HEK293T (cell line): ENCODE measurements around the gene APBB2.

Experiments used
- CTCF ChIA-PET: fragments of 350-600 bp; formaldehyde crosslinking; extraction: SDS; loops from one replicate; lab custom pipeline; 2021; ENCODE audit warnings: antibody characterized with exemption, inconsistent platforms; lab: Yijun Ruan, JAX
- POLR2A ChIA-PET: fragments of 350-600 bp; formaldehyde crosslinking; extraction: SDS; loops from one replicate; lab custom pipeline; 2020; ENCODE audit warnings: antibody characterized with exemption, inconsistent platforms; lab: Yijun Ruan, JAX
- DNase-seq: peaks from one replicate; pipeline ENCODE4 v3.0.0; 2012; ENCODE audit warnings: mixed read lengths; ENCODE audit errors: extremely low spot score
- ARNT ChIP-seq: fragments of 450-650 bp; IDR thresholded peaks from 2 replicates; pipeline ENCODE4 v1.6.1; 2017; ENCODE audit warnings: mild to moderate bottlenecking
- BHLHE40 ChIP-seq: fragments of 450-650 bp; IDR thresholded peaks from 2 replicates; pipeline ENCODE4 v1.6.1; 2016; ENCODE audit warnings: mild to moderate bottlenecking, moderate library complexity, borderline replicate concordance
- CTBP1 ChIP-seq: fragments of 450-650 bp; IDR thresholded peaks from 2 replicates; pipeline ENCODE4 v1.6.1; 2016; ENCODE audit warnings: borderline replicate concordance
- ELF4 ChIP-seq: fragments of 450-650 bp; IDR thresholded peaks from 2 replicates; pipeline ENCODE4 v1.6.1; 2017; ENCODE audit warnings: antibody characterized with exemption
- FOXA1 ChIP-seq: fragments of 450-650 bp; IDR thresholded peaks from 2 replicates; pipeline ENCODE4 v1.6.1; 2016; ENCODE audit warnings: mild to moderate bottlenecking
- FOXK2 ChIP-seq: fragments of 450-650 bp; IDR thresholded peaks from 2 replicates; pipeline ENCODE4 v1.6.1; 2016; ENCODE audit warnings: mild to moderate bottlenecking
- FOXM1 ChIP-seq: fragments of 450-650 bp; IDR thresholded peaks from 2 replicates; pipeline ENCODE4 v1.6.1; 2017; ENCODE audit warnings: mild to moderate bottlenecking, borderline replicate concordance
- HDGF ChIP-seq: fragments of 450-650 bp; IDR thresholded peaks from 2 replicates; pipeline ENCODE4 v1.6.1; 2017; ENCODE audit warnings: antibody characterized with exemption, borderline replicate concordance
- L3MBTL2 ChIP-seq: fragments of 450-650 bp; conservative IDR thresholded peaks from 2 replicates; pipeline ENCODE4 v1.6.1; 2016; ENCODE audit warnings: mild to moderate bottlenecking
- LEF1 ChIP-seq: fragments of 450-650 bp; IDR thresholded peaks from 2 replicates; pipeline ENCODE4 v1.6.1; 2017; ENCODE audit warnings: mild to moderate bottlenecking, borderline replicate concordance
- NFRKB ChIP-seq: fragments of 450-650 bp; IDR thresholded peaks from 2 replicates; pipeline ENCODE4 v1.6.1; 2016; ENCODE audit warnings: mild to moderate bottlenecking, moderate library complexity
- SP1 ChIP-seq: fragments of 450-650 bp; IDR thresholded peaks from 2 replicates; pipeline ENCODE4 v1.6.1; 2017
- SUZ12 ChIP-seq: fragments of 450-650 bp; IDR thresholded peaks from 2 replicates; pipeline ENCODE4 v1.6.1; 2016; ENCODE audit warnings: mild to moderate bottlenecking
- TARDBP ChIP-seq: fragments of 450-650 bp; IDR thresholded peaks from 2 replicates; pipeline ENCODE4 v1.6.1; 2016
- ZNF384 ChIP-seq: fragments of 450-650 bp; IDR thresholded peaks from 2 replicates; pipeline ENCODE4 v1.6.1; 2016
- TF ChIP-seq, protein P1 (sequence below): fragments of 450-650 bp; IDR thresholded peaks from 2 replicates; pipeline ENCODE4 v1.6.1; 2016

APBB2 gene

DNA sequence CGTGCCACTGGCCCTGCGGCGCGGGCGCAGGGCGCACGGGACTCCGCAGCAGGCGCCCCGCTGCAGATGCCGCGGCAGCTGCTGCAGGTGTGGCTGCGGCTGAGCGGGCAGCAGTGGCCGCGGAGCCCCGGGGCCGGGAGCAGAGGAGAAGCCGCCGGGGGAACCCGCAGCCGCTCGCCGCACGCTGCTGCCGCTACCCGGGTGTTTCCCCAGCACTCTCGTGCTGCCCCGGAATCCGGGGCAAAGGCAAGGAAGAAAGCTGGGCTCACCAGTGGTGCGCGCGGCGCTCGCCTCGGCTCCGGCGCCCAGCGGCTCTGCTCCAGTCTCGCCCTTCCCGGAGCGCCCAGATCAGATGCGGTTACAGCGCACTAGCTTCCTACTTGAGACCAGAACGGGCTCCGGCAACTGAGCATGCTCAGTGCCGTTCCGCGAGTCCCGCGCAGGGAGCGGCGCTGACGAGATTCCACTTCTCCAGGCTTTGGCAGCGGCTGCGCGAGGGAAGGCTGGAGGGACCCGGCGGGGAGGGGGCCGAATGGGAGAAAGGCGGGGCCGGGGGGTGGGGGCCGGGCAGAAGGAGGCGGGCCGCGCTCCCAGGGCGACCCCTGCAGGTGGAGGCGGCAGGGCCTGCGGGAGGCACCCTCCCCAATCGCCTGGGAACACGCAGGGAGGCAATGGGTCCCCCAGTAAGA is at the start of gene APBB2:
Gene APBB2, minus strand, starts transcription at position 407 of the 689 bp plus-strand sequence. CDS start 181,288 bp downstream, outside the sequence.
- peak; percentile 82 for DNase-seq
- ChIA-PET POLR2A (interaction anchor here (0.6 to 1.5 kb wide), 8 partner anchors 9 to 317 kb away, joined by 3 to 12 read pairs (median 3); partner anchors contain the start of gene UCHL1), CTCF (interaction anchor here (0.6 to 2.1 kb wide), 7 partner anchors 10 to 448 kb away, joined by 3 to 12 read pairs (median 4); no protein-coding TSS in a partner anchor)
- no peak for TF ChIP-seq BHLHE40
- TF ChIP-seq HDGF = no peak
- TF ChIP-seq ARNT = no peak
- no peak for TF ChIP-seq FOXK2
- TF ChIP-seq NFRKB = no peak
- no peak for TF ChIP-seq FOXM1
- TF ChIP-seq ELF4 = no peak
- no peak for TF ChIP-seq CTBP1

DNA sequence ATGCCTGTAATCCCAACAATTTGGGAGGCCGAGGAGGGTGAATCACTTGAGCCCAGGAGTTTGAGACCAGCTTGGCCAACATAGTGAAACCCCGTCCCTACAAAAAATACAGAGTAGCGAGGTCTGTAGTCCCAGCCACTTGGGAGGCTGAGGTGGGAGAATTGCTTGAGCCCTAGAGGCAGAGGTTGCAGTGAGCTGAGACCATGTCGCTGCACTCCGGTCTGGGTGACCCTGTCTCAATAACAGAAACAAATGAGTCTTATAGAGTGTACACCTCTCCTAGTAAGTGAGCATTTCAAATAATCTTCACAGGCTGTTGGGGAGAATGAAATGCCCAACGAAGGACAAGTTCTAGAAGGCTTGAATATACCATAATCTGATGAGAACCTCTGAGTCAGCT is 47.9 kb upstream of the APBB2 start:
- ChIA-PET CTCF (no interaction called here), POLR2A (interaction anchor here (1.4 kb wide), 1 partner anchor 46 kb away, joined by 3 read pairs; no protein-coding TSS in a partner anchor)
- no peak for DNase-seq
- no peak for TF ChIP-seq HDGF
- TF ChIP-seq, protein P1, sequence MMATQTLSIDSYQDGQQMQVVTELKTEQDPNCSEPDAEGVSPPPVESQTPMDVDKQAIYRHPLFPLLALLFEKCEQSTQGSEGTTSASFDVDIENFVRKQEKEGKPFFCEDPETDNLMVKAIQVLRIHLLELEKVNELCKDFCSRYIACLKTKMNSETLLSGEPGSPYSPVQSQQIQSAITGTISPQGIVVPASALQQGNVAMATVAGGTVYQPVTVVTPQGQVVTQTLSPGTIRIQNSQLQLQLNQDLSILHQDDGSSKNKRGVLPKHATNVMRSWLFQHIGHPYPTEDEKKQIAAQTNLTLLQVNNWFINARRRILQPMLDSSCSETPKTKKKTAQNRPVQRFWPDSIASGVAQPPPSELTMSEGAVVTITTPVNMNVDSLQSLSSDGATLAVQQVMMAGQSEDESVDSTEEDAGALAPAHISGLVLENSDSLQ = no peak
- TF ChIP-seq BHLHE40 = no peak
- no peak for TF ChIP-seq FOXM1
- TF ChIP-seq ARNT = no peak
- TF ChIP-seq ZNF384 = no peak
- TF ChIP-seq SUZ12 = no peak
- TF ChIP-seq FOXK2 = no peak
- TF ChIP-seq ELF4 = no peak
- TF ChIP-seq LEF1 = no peak
- no peak for TF ChIP-seq L3MBTL2
- TF ChIP-seq SP1 = no peak
- no peak for TF ChIP-seq CTBP1
- no peak for TF ChIP-seq FOXA1
- TF ChIP-seq NFRKB = no peak
- TF ChIP-seq TARDBP = no peak

DNA sequence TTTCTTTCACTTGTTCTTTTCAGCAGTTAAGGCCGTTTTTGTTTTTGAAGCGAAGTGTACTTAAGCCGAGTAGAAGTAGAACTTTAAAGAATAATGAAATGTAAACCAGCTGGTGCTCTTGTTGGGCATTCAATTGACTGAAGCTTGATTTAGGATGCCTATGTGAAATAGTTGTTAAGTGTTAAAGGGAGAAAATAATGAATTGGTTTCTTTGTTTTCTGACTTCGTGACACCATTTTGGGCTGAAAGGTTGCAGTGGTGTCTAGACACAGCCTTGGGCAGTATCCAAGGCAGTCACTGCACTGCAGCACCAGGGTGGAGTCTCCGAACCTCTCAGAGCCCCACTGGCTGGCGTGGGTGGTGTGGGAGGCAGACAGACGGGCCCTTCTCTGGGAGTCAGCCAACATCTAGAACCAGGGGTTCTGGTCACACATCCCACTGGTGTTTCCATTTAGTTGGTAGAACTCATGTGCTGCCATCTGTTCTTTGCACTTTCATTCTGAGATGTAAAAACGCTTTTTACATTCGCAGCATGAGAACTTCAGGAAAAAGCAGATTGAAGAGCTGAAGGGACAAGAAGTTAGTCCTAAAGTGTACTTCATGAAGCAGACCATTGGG is 45.9 kb upstream of the APBB2 start:
- DNase-seq = no peak
- TF ChIP-seq ELF4 (no peak), TARDBP (no peak), SUZ12 (no peak), FOXK2 (no peak), ZNF384 (no peak), FOXM1 (no peak), LEF1 (no peak)
- TF ChIP-seq, protein P1 = no peak
- POLR2A ChIA-PET = interaction anchor here (1.9 to 5.3 kb wide), 2 partner anchors 40 to 44 kb away, joined by 5 to 36 read pairs; no protein-coding TSS in a partner anchor
- CTCF ChIA-PET = interaction anchor here (1.1 kb wide), 1 partner anchor 86 kb away, joined by 3 read pairs; no protein-coding TSS in a partner anchor

DNA sequence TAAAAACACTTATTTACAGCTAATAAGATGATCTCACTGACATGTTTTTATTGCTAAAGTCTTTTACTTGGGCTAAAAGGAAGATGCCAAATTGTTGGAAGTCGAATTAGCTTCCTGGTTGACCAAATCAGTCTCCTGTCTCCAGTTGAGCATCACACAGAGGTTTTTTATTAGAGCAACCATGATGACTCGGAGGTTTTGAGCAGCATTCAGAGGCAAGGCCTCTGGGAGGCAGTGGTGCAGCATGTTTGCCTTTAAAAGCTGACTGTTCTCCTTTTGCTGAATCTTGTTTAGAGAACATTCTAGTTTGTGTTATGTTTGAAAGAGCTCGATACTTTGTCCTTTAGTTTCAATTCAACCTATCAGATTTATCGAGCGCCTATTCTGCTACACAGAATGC is 44.4 kb upstream of the APBB2 start:
- peak; percentile 22 for DNase-seq
- ChIA-PET CTCF (interaction anchor here (0.5 to 1.2 kb wide), 5 partner anchors 43 to 624 kb away, joined by 3 to 4 read pairs (median 3); no protein-coding TSS in a partner anchor), POLR2A (interaction anchor here (1.2 to 5.3 kb wide), 4 partner anchors 9 to 102 kb away, joined by 3 to 36 read pairs (median 6); no protein-coding TSS in a partner anchor)
- TF ChIP-seq ZNF384 (no peak), ELF4 (no peak), SP1 (no peak), L3MBTL2 (no peak), BHLHE40 (no peak), ARNT (no peak), CTBP1 (no peak), FOXK2 (no peak), HDGF (no peak), FOXM1 (no peak), LEF1 (no peak), FOXA1 (no peak), TARDBP (no peak), SUZ12 (no peak), NFRKB (no peak)
- TF ChIP-seq, protein P1 = no peak

DNA sequence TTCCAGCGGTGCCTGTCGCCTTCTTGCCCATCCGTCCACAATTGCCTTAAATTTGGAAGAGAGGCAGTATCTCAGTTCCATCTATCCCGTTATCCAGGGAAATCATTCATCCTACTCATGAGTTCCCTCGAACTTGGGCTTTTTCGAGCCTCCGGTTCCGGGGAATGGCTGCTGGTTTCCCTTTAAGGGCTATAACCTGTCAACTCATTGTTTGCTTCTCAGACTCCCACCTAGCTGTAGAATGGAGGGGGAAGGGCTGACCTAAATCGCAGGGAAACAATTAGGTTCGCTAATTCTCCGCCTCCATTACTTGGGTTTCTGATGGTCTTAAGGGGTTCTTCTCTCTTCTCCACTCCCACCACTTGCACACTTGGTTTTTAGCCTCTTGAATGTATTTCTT is 43.6 kb upstream of the APBB2 start:
- no peak for TF ChIP-seq SP1
- TF ChIP-seq SUZ12 = no peak
- TF ChIP-seq L3MBTL2 = no peak
- TF ChIP-seq HDGF = no peak
- no peak for TF ChIP-seq CTBP1
- no peak for TF ChIP-seq ARNT
- CTCF ChIA-PET = no interaction called here
- no peak for DNase-seq
- POLR2A ChIA-PET = interaction anchor here (0.6 to 5.3 kb wide), 5 partner anchors 10 to 103 kb away, joined by 3 to 36 read pairs (median 7); no protein-coding TSS in a partner anchor
